HepG2 (cell line): ENCODE measurements around the gene IL17C. TPM values are rescaled to one million over a fixed set of nuclear protein-coding genes. Genes with fewer than 3 reads are reported as not detected.

Source experiments
- DRAP1 ChIP-seq: IDR thresholded peaks from 2 replicates; pipeline ENCODE4 v1.6.1; 2016; ENCODE audit warnings: missing genetic modification reagents, missing compliant biosample characterization
- HIVEP1 ChIP-seq: sonication (generic); formaldehyde crosslinking; IDR thresholded peaks from 2 replicates; pipeline ENCODE4 v1.4.0; 2020; ENCODE audit warnings: mild to moderate bottlenecking, missing genetic modification reagents
- MTA3 ChIP-seq: sonication (generic); formaldehyde crosslinking; IDR thresholded peaks from 2 replicates; pipeline ENCODE4 v1.4.0; 2020; ENCODE audit warnings: missing genetic modification reagents
- MXD1 ChIP-seq: sonication (generic); formaldehyde crosslinking; IDR thresholded peaks from 2 replicates; pipeline ENCODE4 v1.4.0; 2020; ENCODE audit warnings: mild to moderate bottlenecking, missing genetic modification reagents
- PBX2 ChIP-seq: IDR thresholded peaks from 2 replicates; pipeline ENCODE4 v1.6.1; 2016; ENCODE audit warnings: control low read depth
- SNAPC4 ChIP-seq: sonication (generic); formaldehyde crosslinking; IDR thresholded peaks from 2 replicates; pipeline ENCODE4 v1.4.0; 2020; ENCODE audit warnings: mild to moderate bottlenecking, missing genetic modification reagents
- TAF15 ChIP-seq: fragments of 200-400 bp; formaldehyde crosslinking; IDR thresholded peaks from one replicate; pipeline ENCODE4 v1.6.1; 2018; ENCODE audit warnings: mild to moderate bottlenecking, low read depth, low read length; ENCODE audit not compliant: poor library complexity, severe bottlenecking
- ZBTB40 ChIP-seq, 2 experiments: fragments of 450-650 bp in 1 of 2; sonication (generic) in 1 of 2; formaldehyde crosslinking in 1 of 2; IDR thresholded peaks; 2 replicates each; pipeline versions ENCODE4 v1.6.1 to v1.8.0; 2016 to 2022; ENCODE audit warnings: antibody characterized with exemption in 1 of 2, mild to moderate bottlenecking in 1 of 2, missing genetic modification reagents in 1 of 2
- ZMYM2 ChIP-seq: sonication (generic); formaldehyde crosslinking; IDR thresholded peaks from 2 replicates; pipeline ENCODE4 v1.8.0; 2022; ENCODE audit warnings: mild to moderate bottlenecking, missing genetic modification reagents
- ZNF263 ChIP-seq: sonication (generic); formaldehyde crosslinking; IDR thresholded peaks from 2 replicates; pipeline ENCODE4 v1.4.0; 2020; ENCODE audit warnings: missing genetic modification reagents
- ZNF7 ChIP-seq: IDR thresholded peaks from 2 replicates; pipeline ENCODE4 v1.6.1; 2016; ENCODE audit warnings: missing biosample characterization, missing genetic modification reagents
- ZNF850 ChIP-seq: sonication (generic); formaldehyde crosslinking; conservative IDR thresholded peaks from 2 replicates; pipeline ENCODE4 v1.9.0; 2021; ENCODE audit warnings: mild to moderate bottlenecking, missing genetic modification reagents
- polyA plus RNA-seq, 8 experiments: library from polyadenylated mRNA; depleted of rRNA in 3 of 8; stranded (reverse) in 7 of 8; unstranded in 1 of 8; fragments of >200 nt; fragmentation: Illumina TruSeq in 4 of 8; extraction: Trizol in 4 of 8; gene quantifications; 2 replicates each; pipeline versions ENCODE4 v1.2.1 to v1.2.3, GENCODE V29; 2011 to 2016; ENCODE audit warnings: low read depth in 4 of 8, missing spikeins in 1 of 8, mixed read lengths in 1 of 8; ENCODE audit not compliant: insufficient read depth in 1 of 8
- total RNA-seq, 5 experiments: library from RNA; depleted of rRNA; stranded (reverse); fragments of >200 nt; fragmentation: Illumina TruSeq; extraction: Trizol; gene quantifications; 2 replicates each; pipeline ENCODE4 v1.2.3, GENCODE V29; 2016; ENCODE audit warnings: low read depth in 1 of 5

Gene IL17C
- total and polyA plus RNA-seq, 2 of the 13 experiments (the other 11 are each of a cell fraction or from before 2014, with no cell fraction given) = not detected

GRCh38 chr16:88681084-88681680 is 42.8 kb downstream of the IL17C start (continued):
- TF ChIP-seq PBX2 (CRISPR knock-in tag) (no peak), ZBTB40 (IDR thresholded peaks at IDR 0.05) (no peak), ZBTB40 (CRISPR knock-in tag; IDR thresholded peaks at IDR 0.05) (no peak), SNAPC4 (CRISPR knock-in tag) (no peak; the same call in 1 of the 2 replicates), TAF15 (no peak), HIVEP1 (CRISPR knock-in tag) (peak; percentile 49), DRAP1 (CRISPR knock-in tag) (peak; percentile 36; the same call in 1 of the 2 replicates), ZNF7 (no peak), ZNF850 (CRISPR knock-in tag) (no peak), ZMYM2 (CRISPR knock-in tag) (0 out of 2 replicates have a peak, but pooled peaks have one; percentile 6), MXD1 (CRISPR knock-in tag) (peak; percentile 57; the same call in 1 of the 2 replicates), MTA3 (no peak), ZNF263 (CRISPR knock-in tag) (0 out of 2 replicates have a peak, but pooled peaks have one; percentile 29)
